GM19025 (cell line): ENCODE data around the gene VSIG2.

Experiments
- ATAC-seq: cut with Tn5 transposase; IDR thresholded peaks from one replicate; pipeline ENCODE4 v1.9.1; 2021; ENCODE audit warnings: mild to moderate bottlenecking, low read depth, moderate library complexity; ENCODE audit not compliant: unreplicated experiment

VSIG2 gene

GRCh38 chr11:124749912-124750311, 2.1 kb downstream of the VSIG2 start:
- no peak for ATAC-seq

DNA sequence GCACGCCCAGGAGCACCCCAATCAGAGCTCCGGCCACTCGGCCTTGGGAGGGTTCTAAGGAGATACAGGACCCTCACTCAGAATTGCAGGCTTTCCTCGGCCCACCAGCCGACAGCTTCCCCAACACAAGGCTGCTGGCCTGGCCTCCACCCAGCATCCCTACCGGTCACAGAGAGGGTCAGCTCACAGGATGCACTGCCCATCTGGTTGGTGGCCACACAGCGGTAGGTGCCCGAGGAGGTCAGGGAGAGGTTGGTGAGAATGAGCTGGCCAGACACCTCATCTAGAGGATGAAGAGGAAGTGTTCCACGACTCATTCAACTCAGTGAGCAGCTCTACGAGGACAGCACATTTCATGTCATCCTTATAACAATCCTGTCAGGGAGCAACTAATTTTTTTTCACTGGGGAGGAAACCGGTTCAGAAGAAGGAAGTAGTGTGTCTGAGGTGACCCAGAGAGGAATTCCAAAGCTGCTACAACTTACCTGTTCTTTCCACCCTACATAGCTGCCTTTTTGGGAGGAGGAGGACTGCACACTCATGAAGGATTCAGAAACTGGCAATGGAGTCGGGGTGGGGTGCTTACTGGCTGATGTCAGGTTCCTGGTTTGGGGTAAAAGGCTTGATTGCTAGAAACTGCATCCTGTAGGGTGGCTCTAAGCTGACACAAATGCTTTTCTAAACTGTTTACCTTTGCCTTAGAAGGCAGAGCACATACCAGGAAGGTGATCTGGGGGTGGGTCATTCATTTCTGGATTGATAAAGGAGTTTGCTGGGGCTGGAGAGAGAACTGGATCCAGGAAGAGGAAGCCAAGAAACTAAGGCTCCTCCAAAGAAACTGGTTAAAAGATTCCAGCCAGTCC, 3.3 kb downstream of the VSIG2 start:
- ATAC-seq = no peak

- no peak for ATAC-seq
Observed at GRCh38 chr11:124748100-124748418, 4.0 kb downstream of the VSIG2 start.

- ATAC-seq = no peak
Observed at GRCh38 chr11:124747406-124748099, 4.5 kb downstream of the VSIG2 start.

GRCh38 chr11:124746621-124747243, 5.3 kb downstream of the VSIG2 start:
- peak; percentile 89 for ATAC-seq

- ATAC-seq = no peak
Observed at GRCh38 chr11:124745835-124746620, 6.0 kb downstream of the VSIG2 start.

DNA sequence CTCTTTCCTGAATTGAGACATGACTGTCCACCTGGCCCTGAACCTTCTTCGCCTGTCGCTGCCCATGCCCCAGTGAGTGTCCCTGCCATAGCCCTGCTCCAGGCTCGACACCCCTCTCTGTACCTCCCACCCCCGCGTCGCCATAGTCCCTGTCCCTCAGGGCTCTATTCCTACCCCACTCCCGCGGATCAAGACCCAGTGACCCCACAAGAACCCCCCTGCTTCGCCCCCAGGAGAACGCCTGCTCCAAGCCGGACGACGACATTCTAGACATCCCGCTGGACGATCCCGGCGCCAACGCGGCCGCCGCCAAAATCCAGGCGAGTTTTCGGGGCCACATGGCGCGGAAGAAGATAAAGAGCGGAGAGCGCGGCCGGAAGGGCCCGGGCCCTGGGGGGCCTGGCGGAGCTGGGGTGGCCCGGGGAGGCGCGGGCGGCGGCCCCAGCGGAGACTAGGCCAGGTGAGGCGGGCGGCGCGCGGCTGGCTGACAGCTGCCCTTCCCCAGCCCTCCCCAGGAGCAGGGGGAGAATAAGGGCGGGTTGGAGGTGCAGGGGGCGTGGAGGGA, 6.7 kb downstream of the VSIG2 start:
- ATAC-seq = no peak

- ATAC-seq = no peak
Observed at GRCh38 chr11:124743050-124743449, 9.0 kb downstream of the VSIG2 start.

DNA sequence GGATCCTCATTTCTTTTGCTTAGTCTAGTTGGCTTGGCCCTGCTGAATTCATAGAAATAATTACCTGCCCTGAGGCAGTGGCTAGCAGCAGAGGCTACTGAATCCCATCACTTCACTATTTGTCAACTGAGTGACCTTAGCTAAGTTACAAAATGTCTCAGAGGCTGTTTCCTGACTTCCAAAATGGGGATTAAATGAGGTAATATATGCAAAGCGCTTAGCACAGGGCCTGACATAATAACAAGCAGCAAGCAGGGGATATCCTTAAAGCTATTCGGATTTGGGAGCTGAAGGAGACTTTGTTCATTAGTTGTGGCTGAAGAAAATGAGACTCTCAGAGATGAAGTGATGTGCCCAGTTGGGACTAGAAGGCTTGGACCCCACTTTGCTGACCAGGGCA, 9.5 kb downstream of the VSIG2 start:
- no peak for ATAC-seq

DNA sequence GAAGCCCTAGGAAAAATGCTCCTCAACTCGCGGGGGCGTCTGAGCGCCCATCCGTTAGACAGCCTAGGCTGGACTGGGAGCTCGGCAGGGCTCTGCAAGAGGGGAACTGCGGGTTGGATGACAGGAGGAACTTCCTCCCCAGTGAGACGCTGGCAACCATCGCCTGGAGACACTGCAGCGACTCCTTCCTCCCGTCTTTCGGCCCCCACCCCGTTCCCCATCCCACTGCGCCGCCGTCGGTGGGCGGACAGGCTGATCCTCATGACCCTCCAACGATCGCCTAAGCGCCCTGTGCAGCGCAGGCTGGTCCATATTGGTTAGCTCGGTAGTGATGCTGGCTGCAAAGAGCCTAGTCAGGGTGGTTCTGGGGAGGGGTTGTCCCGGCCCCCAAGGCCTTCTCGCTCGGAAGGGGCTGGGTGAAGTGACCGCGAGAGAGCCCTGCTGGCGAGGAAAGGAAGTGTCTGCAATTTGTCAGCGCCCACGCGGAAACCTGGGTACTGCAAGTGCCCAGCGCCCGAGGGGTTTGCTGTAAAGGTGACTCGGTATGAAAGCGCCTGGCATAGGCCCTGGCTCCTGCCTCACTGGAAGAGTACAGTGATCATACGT, 11.7 kb downstream of the VSIG2 start:
- peak; percentile 37 for ATAC-seq

- ATAC-seq = peak; percentile 98
Observed at GRCh38 chr11:124739479-124740276, 12.4 kb downstream of the VSIG2 start, which contains the start of gene NRGN. Gene NRGN (plus strand): TSS chr11:124739942. CDS start chr11:124740085, 143 bp downstream.

DNA sequence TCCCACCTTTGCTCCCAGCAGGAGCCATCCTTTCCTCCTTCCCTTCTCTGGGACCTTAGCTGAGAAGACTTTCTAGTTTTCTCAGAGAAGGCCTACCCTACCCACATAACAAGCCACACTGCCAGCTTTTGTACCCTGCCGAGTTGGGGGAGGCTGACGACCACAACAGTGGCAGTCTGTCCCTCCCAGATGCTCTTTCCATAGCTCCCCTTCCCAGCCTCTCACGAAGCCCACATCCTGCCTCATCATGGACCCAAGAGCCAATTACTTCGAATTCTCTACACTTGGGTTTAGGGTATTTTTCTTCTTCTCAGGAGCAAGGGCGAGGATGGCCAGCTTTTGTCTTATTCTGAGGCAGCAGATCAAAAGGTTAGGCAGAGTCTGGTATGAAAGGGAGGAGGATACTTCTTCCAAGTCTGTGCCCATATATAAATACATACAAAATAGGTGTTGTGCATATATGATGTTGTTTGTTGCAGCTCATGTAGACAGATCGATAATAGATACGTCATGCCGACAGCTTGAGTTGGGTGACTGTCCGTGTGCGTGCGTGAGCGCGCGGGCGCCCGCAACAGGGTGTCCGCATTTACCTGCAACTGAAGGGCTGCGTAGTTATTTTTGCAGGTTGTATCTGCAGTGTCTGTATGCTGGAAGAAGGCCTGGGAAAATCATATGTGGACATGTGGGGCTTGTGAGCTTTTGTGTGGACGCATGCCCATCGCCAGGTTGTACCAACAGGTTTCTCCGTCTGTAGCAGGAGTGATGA, 13.2 kb downstream of the VSIG2 start:
- no peak for ATAC-seq

DNA sequence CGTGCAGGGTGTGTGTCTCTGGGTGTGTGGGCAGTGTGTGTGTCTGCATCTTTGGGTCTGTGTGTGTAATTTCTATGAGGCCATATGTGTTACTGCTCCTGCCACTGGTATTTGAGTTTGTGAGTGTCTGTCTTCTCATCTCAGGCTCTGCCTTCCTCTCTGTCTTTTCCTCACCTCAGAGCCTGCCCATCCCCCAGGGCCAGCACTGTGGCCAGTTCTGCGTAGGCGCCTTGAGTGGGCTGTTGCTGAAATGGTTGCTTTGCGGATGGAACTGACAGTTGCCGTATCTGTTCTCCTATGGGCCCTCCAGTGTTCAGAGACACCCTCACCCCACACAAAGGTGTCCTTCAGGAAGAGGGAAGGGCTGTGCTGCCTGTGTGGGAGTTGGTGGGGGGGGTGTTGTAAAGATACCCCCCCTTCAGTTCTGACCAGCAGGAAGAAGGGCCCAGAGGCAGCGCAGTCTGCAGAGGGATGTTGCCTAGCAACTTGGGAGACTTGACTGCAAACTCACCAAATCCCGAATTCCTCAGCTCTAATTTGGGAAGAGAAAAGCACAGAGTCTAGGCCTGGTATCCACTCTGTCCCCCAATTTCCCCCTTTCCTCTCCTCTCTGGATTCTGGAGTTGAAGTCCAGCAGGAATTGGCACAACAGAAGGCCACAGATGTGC, 14.3 kb downstream of the VSIG2 start:
- ATAC-seq = no peak

- ATAC-seq = no peak
Observed at GRCh38 chr11:124736736-124737135, 15.3 kb downstream of the VSIG2 start.

GRCh38 chr11:124732230-124732629, 19.8 kb downstream of the VSIG2 start:
- ATAC-seq = no peak

- ATAC-seq = no peak
Observed at GRCh38 chr11:124729571-124729970, 22.5 kb downstream of the VSIG2 start.

DNA sequence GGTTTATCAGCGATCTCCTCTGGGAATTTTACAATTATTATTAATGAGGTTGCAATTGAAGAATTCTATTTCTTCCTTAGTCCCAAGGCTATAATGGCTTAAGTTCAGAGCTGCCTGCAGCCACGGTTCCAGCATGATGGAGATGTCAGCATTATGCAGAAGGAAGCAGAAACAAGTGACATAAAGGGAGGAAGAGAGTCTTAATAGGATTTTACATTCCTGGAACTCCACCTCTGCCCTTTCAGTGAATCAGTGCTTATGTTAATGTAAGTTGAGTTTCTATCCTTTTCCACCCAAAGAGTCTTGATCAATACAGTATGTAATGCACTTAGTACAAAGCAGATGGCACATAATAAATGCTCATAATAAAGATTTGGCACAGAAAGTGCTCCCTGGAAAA, 23.9 kb downstream of the VSIG2 start:
- ATAC-seq = no peak

- no peak for ATAC-seq
Observed at GRCh38 chr11:124727474-124727873, 24.6 kb downstream of the VSIG2 start.
